AG09319 (cell line): ENCODE results near the gene ZMIZ1.

Experiments
- DNase-seq: peaks from one replicate; pipeline ENCODE4 v3.0.0-alpha.2; 2010; ENCODE audit warnings: low read depth; ENCODE audit errors: extremely low read depth
- CTCF ChIP-seq: IDR thresholded peaks from 2 replicates; pipeline ENCODE4 v1.5.1; 2011; ENCODE audit warnings: low read depth, mild to moderate bottlenecking, inconsistent platforms, low read length, moderate library complexity

ZMIZ1 gene

GRCh38 chr10:79045566-79046175 lies 23.1 kb upstream of the ZMIZ1 start:
- no peak for TF ChIP-seq CTCF
- DNase-seq = no peak

DNA sequence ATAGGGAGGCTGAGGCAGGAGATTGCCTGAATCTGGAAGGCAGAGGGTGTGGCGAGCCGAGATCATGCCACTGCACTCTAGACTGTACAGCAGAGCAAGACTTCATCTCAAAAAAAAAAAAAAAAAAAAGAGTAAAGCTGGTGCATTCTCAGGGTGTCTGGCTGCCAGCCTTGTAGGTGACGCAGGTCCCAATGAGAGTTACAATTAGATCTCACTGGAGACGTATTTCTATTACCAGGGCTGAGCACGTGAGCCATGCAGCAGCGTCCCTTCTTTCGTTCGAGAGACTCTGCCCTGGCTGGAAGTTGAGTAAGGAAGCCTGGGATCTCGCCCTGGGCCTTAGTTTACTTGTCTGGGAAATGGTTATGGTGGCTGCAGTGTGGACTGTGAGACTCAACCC lies 22.4 kb upstream of the ZMIZ1 start:
- no peak for TF ChIP-seq CTCF
- no peak for DNase-seq

DNA sequence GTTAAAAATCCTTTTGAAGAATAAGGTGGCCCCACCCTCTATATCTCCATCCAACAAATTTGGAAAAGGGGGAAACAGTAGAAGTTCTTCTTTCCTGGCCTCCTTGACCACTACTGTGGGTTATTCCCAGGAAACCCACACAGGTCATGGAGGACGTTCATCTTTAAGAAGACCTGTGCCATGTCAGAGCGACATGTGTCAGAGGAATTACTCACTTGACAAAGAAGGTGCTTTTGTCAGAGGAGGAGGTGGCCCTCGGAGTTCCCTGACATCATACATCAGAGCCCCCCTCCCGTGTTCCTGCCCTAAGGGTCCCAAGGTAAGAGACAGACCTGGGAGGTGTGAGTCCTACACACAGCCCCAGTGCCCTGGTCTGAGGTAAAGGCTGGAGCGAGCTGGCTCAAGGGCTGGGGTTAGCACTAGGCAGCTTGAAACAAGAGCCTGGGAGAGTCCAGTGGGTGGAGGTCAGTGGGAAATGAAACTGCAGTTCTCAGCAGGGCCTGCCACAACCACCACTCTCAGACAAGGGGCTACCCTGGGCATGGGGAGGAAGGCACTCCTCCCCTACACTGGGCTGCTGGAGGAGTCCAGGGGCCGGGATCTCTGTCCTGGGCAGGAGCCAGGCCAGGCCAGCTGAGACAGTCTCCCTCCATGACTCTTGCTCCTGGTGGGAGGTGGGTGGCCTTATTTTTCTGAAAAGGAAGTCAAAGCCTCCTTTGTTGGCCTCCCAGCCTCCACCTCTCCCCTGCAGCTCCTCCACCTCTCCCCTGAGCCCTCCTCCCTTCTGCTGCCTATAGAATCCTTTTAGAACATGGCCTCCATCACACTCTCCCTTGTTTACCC lies 21.8 kb upstream of the ZMIZ1 start:
- DNase-seq = no peak
- TF ChIP-seq CTCF = no peak

DNA sequence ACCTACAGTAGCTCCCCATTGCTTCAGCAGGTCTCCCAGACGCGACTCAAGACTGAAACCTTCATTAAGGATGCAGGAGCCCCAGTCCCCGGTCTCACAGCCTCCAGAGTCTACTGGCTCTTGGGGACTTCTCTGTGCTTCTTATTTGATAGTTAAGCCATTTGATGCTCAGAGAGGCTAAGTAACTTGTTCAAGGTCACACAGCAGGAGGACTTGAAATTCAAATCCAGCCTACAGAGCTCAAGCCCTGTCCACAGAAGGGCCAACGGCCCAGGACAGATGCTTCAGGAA lies 21.2 kb upstream of the ZMIZ1 start:
- DNase-seq = no peak
- TF ChIP-seq CTCF = no peak

GRCh38 chr10:79047875-79048638 lies 20.7 kb upstream of the ZMIZ1 start:
- DNase-seq = no peak
- TF ChIP-seq CTCF = no peak

GRCh38 chr10:79048639-79049550 lies 19.9 kb upstream of the ZMIZ1 start:
- DNase-seq = no peak
- TF ChIP-seq CTCF = no peak
